ENCODE data around the gene HSPB1.

DNA sequence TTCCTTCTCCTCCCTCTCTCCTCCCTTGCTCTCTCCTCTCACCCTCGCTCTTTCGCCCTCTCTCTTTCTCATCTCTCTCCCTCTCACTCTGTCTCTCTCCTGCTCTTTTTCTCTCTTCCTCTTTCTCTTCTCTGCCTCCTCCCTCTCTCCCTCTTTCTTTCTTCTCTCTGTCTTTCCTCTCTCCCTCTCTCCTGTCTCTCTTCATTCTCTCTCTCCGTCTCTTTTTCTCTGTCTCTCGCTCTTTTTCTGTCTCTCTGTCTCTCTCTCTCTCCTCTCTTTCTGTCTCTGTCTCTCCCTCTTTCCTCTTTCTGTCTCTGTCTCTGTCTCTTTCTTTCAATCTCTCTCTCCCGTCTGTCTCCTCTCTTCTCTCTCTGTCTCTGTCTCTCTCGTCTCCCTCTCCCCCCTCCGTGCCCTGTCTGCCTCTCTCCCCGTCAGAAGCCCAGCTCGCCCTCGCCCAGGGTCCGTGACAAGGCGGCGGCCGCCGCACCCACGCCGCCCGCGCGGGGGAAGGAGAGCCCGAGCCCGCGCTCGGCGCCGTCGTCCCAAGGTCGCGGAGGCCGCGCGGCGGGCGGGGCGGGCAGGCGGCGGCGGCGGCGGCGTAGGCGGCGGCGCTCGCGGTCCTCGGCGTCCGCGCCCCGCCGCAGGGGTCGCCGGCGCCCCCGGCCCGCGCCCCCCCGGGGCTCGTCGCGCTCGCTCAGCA is 21.3 kb upstream of the HSPB1 start:
- TF ChIP-seq CTCF (IDR thresholded peaks at IDR 0.05; ENCODE audit: poor library complexity) (no peak), EZH2phosphoT487 (IDR thresholded peaks at IDR 0.05; ENCODE audit: low read depth, severe bottlenecking, unreplicated experiment) (peak; percentile 93), EZH2 (IDR thresholded peaks at IDR 0.05; ENCODE audit: borderline replicate concordance) (peak; percentile 82)

Measured in hepatocyte (in vitro differentiated cells).